GM12891 (cell line): ENCODE data around the gene DDX46.

Source experiments
- DNase-seq: peaks from one replicate; pipeline ENCODE4 v3.0.0; 2011; ENCODE audit warnings: low spot score; ENCODE audit not compliant: insufficient read length
- FAIRE-seq: peaks from 2 replicates; lab custom pipeline; 2011; peaks lifted over from hg19 to GRCh38; lab: Jason Lieb, UNC
- PAX5 ChIP-seq: IDR thresholded peaks from 2 replicates; pipeline ENCODE4 v1.6.1; 2011; ENCODE audit warnings: low read length, moderate library complexity, mild to moderate bottlenecking; ENCODE audit not compliant: insufficient read depth, severe bottlenecking
- POLR2A ChIP-seq: IDR thresholded peaks from 2 replicates; pipeline ENCODE4 v1.6.1; 2011; ENCODE audit warnings: low read depth, low read length, control low read depth
- POLR2AphosphoS5 ChIP-seq: IDR thresholded peaks from 2 replicates; pipeline ENCODE4 v1.6.1; 2011; ENCODE audit warnings: low read depth, low read length, control low read depth
- POU2F2 ChIP-seq: IDR thresholded peaks from 2 replicates; pipeline ENCODE4 v1.6.1; 2011; ENCODE audit warnings: low read depth, mild to moderate bottlenecking, control low read depth, low read length, moderate library complexity
- SPI1 ChIP-seq: IDR thresholded peaks from 2 replicates; pipeline ENCODE4 v1.6.1; 2011; ENCODE audit warnings: low read depth, low read length, control low read depth
- TAF1 ChIP-seq: IDR thresholded peaks from 2 replicates; pipeline ENCODE4 v1.6.1; 2011; ENCODE audit warnings: low read depth, low read length, control low read depth

DDX46 gene

GRCh38 chr5:134857401-134857800 is 98.8 kb downstream of the DDX46 start:
- FAIRE-seq: peak; percentile 57

GRCh38 chr5:134864707-134865106 is 106.1 kb downstream of the DDX46 start:
- DNase-seq (no peak), FAIRE-seq (no peak)
- TF ChIP-seq POU2F2 (no peak), POLR2AphosphoS5 (no peak), POLR2A (no peak), SPI1 (no peak), PAX5 (no peak), TAF1 (no peak)

More at GRCh38 chr5:134857401-134857800, 98.8 kb downstream of the DDX46 start:
- no peak for DNase-seq
- TF ChIP-seq POU2F2: no peak
- TF ChIP-seq SPI1: no peak
- no peak for TF ChIP-seq TAF1
- no peak for TF ChIP-seq POLR2A
- TF ChIP-seq POLR2AphosphoS5: no peak
- no peak for TF ChIP-seq PAX5

- FAIRE-seq (peak; percentile 41), DNase-seq (no peak)
- TF ChIP-seq PAX5 (no peak), POU2F2 (no peak), TAF1 (no peak), POLR2AphosphoS5 (no peak), POLR2A (no peak), SPI1 (no peak)
These were observed 114.9 kb downstream of the DDX46 start for GRCh38 chr5:134873494-134873893.

DNA sequence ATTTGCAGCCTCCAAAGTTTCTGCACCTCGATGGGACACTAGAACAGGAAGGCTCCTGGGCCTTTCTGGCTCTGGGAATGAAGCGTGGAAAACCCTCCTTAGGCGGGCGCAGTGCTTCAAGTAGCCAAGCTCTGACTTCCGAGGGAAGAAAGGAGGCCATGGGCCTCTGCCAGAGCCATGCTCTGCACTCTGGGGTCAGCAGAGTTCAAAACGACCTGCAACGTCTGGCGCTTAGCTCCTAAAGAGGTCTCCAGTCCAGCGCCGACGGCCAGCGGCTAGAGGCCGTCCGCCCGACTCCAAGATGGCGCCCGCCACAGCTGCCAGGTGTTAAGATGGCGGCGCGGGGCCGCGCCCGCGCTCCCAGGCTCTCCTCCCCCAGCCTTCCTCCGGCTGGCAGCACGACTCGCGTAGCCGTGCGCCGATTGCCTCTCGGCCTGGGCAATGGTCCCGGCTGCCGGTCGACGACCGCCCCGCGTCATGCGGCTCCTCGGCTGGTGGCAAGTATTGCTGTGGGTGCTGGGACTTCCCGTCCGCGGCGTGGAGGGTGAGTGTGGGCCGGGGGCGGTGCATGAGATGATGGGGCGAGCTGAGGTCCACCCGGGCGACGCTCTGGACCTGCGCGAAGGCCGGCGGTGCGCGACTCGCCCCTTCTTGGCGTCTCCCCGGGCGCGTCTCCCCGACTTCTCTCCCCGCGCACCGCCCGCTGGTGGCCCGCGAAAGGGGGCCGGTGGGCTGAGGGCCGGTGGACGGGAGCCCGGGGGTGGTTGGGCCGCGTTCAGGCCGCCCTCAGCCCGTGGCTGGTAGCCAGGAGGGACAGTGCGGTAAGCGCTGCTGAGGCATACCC is 115.6 kb downstream of the DDX46 start, which contains the start of gene TXNDC15:
Gene TXNDC15 (plus strand): TSS at position 385 of the 844 bp plus-strand sequence. CDS start 57 bp downstream, at position 442.
- FAIRE-seq (peak; percentile 96), DNase-seq (peak; percentile 74)
- no peak for TF ChIP-seq PAX5
- TF ChIP-seq POU2F2: peak; percentile 43; the same call in 1 of the 2 replicates
- TF ChIP-seq POLR2A: peak; percentile 90
- TF ChIP-seq SPI1: 0 out of 2 replicates have a peak, but pooled peaks have one; percentile 17
- TF ChIP-seq TAF1: peak; percentile 98
- peak; percentile 88 for TF ChIP-seq POLR2AphosphoS5

DNA sequence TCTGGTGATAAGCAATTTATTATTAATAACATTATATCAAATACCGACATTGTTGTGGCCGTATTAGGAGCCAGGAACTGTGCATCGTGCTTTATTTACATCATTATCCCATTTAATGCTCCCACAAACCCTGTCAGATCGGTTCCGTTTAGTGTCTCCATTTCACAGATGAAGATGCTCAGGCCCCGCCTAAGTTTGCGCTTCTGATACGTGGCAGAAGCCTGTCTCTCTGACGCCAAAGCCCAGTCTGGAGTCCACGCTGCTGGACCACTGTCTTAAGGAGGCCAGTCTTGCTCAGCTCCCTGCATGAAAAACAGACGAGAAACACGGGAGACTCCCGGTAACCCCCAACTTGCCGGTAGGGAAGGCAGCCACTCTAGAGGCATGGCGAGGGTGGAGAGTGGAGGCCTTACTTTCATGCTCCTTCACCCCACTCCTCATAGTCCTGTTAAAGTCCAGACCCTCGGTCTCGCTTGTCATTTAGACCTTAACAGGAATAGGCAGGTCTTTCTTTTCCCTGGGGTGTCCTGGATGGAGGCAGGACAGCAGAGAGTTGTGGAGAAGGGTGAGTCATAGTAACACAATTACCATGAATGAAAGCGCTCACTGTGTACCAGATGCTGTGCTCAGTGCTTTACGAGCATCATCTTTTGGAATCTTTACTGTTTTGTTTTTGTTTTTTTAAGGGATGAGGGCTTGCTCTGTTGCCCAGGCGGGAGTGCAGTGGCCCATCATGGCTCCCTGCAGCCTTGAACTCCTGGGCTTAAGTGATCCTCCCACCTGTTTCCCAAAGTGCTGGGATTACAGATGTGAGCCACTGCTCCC is 116.5 kb downstream of the DDX46 start:
- DNase-seq (no peak), FAIRE-seq (peak; percentile 73)
- TF ChIP-seq PAX5: no peak
- TF ChIP-seq POU2F2: no peak
- TF ChIP-seq POLR2A: no peak
- TF ChIP-seq TAF1: no peak
- no peak for TF ChIP-seq SPI1
- no peak for TF ChIP-seq POLR2AphosphoS5

DNA sequence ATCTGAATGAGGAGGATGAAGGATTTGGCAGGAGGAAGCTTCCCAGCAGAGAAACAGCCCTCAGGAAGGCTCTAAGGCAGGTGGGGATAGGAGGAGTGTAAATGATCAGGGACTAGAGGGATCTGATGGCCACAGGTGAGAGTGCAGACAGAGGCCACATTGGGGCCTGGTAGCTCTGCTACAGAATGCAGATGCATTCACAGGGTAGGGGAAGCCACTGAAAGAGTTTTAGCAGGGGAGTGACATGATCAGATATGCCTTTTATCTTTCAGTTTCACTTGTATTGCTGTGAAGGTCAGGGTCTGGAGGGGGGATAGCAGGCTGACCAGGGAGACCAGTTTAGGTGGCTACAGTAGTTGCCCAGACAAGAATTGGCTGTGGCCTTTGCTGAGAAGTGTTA is 118.6 kb downstream of the DDX46 start:
- DNase-seq: peak; percentile 40
- no peak for TF ChIP-seq SPI1
- no peak for TF ChIP-seq TAF1
- no peak for TF ChIP-seq PAX5
- TF ChIP-seq POU2F2: no peak
- no peak for TF ChIP-seq POLR2AphosphoS5
- TF ChIP-seq POLR2A: no peak
- FAIRE-seq: peak; percentile 50

GRCh38 chr5:134878403-134878802 is 119.8 kb downstream of the DDX46 start:
- no peak for DNase-seq
- TF ChIP-seq SPI1 (no peak), POU2F2 (no peak), PAX5 (no peak)
- FAIRE-seq: no peak

- TF ChIP-seq SPI1 (no peak), PAX5 (no peak), TAF1 (no peak), POU2F2 (no peak)
- no peak for FAIRE-seq
These were observed 120.9 kb downstream of the DDX46 start for GRCh38 chr5:134879456-134879855.

More at GRCh38 chr5:134879456-134879855, 120.9 kb downstream of the DDX46 start:
- no peak for DNase-seq
